ENCODE measurements around the gene MEF2B.

DNA sequence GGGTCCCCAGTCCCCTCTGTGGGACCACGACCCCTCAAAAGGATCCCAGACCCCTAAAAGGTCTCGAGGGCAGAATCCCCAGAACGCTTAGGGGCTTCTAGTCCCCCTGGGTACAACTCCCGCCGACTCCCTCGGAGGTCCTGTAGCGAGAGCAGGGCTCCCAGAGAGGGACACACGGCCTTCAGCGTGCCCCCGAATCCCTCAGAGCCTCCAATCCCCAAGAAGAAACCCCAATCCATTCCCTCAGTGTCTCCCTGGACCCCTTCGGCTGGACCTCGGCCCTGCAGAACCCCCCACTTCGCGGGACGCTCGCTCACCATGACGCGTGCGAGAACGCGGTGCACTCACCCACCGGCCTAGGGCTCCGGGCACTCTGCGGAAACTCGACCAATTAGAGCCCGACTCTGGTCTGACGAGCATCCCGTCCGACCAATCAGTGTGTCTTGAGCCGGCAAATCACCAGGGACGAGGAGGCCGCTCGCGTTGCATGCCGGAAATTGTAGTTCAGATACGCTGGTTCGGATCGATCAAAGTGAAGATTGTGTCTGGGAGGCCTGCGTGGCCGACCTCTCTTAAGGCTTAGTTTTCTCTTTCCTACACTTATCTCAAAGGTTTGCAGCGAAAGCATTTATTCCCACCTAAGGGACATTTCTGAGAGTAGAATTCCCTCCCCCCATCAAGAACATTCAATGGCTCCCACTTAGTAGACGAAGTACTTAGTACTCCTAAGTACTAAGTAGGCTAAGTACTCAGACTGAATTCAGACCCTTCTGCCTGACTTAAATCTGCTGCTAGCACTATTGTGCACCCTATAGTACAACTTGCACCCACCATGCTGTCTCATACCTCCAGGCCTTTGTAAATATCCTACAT lies 31.7 kb downstream of the MEF2B start, which contains the start of gene TMEM161A:
- TF ChIP-seq, protein P1, sequence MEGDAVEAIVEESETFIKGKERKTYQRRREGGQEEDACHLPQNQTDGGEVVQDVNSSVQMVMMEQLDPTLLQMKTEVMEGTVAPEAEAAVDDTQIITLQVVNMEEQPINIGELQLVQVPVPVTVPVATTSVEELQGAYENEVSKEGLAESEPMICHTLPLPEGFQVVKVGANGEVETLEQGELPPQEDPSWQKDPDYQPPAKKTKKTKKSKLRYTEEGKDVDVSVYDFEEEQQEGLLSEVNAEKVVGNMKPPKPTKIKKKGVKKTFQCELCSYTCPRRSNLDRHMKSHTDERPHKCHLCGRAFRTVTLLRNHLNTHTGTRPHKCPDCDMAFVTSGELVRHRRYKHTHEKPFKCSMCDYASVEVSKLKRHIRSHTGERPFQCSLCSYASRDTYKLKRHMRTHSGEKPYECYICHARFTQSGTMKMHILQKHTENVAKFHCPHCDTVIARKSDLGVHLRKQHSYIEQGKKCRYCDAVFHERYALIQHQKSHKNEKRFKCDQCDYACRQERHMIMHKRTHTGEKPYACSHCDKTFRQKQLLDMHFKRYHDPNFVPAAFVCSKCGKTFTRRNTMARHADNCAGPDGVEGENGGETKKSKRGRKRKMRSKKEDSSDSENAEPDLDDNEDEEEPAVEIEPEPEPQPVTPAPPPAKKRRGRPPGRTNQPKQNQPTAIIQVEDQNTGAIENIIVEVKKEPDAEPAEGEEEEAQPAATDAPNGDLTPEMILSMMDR (conservative IDR thresholded peaks at IDR 0.05 in 1 of 2, IDR thresholded peaks at IDR 0.05 in 1 of 2; ENCODE audit: low read depth in 1 of 2, low read length in 2 of 2), result no peak
- TF ChIP-seq EZH2 (IDR thresholded peaks at IDR 0.05; ENCODE audit: low read length, missing control alignments), result no peak
